GM21576 (cell line): Measurements from ENCODE around the gene NBDY.
A peak's percentile ranks its signal among the peaks of the same experiment; 100 is the strongest.

Experiments used
- ATAC-seq: cut with Tn5 transposase; IDR thresholded peaks from one replicate; pipeline ENCODE4 v1.9.1; 2021; ENCODE audit warnings: mild to moderate bottlenecking, moderate library complexity; ENCODE audit not compliant: unreplicated experiment

The NBDY gene

DNA sequence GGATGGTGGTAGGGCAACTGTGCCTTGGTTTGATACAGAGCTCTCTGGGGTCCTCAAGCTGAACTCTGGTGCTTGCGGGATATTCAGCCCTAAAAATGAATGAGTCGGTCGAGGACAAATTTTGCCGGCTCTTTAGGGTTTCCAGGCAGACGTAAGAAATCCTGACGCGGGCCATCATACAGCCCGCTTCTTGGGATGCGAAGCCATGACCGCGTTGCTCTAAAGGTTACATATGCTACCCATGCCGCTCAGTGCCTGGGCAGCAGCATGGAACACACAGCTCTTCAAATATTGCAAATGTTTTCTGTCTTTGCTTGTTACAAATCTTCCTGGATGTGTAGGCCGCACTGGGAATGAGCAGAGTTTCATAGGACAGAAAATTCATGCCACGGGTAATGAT lies 55.6 kb downstream of the NBDY start:
- no peak for ATAC-seq

GRCh38 chrX:56785442-56785841 lies 56.4 kb downstream of the NBDY start:
- ATAC-seq = no peak

DNA sequence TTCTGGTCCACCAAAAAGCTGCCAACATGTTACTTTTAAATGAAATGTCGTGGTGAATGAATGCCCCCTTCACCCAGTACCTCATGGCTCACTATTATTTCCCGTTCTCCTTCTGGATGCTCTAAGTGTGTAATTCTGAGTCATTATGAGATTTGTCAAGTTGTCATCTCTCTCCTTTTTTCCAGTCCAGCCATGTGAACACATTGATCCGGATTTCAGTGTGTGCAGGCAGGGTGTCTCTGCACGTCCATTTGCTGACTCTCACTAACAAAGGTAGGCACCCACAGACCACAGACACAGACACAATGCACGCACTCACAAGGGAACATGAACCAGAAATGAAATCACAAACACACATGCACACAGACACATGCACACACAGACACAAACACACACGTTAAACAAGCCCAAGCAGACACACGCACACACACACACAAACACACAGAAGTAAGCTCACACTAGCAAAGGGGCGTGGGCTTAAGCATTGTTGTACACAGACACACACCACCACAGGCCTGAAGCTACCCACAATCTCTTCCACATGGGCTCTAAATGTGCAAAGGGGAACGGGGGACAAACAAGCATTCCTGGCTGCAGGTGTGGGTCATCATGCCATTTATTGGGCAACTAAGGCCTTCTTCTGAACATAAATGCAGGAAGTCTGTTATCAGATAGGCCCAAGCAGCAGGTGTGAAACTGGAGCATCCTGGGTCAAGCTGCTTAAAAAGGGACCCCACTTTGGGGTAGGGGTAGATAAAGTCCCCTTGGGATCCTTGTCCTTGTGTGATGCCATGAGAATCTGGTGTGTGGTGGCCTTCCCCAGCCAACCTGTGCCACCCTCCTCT lies 58.1 kb downstream of the NBDY start:
- no peak for ATAC-seq

GRCh38 chrX:56787734-56788152 lies 58.7 kb downstream of the NBDY start:
- ATAC-seq = no peak

DNA sequence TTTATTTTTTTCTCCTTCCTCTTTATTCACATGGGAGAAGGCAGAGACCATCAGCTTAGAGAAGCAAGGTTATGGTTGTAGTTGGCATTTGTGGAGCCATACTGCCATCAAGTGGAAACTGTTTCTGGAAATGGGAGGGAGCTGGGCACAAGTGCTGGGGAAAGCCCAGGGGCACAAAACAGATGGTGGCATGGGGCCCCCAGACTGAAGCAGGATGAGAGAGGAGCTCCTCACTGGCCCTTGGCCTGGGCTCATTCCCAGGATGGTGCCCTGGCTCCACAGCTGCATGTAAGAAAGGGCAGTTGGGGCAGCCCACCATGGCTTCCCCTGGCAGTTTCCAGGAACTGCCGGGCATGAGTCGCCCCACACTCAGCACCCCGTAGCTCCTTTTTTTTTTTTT lies 59.2 kb downstream of the NBDY start:
- ATAC-seq = no peak

GRCh38 chrX:56788717-56789122 lies 59.7 kb downstream of the NBDY start:
- ATAC-seq = peak; percentile 55

DNA sequence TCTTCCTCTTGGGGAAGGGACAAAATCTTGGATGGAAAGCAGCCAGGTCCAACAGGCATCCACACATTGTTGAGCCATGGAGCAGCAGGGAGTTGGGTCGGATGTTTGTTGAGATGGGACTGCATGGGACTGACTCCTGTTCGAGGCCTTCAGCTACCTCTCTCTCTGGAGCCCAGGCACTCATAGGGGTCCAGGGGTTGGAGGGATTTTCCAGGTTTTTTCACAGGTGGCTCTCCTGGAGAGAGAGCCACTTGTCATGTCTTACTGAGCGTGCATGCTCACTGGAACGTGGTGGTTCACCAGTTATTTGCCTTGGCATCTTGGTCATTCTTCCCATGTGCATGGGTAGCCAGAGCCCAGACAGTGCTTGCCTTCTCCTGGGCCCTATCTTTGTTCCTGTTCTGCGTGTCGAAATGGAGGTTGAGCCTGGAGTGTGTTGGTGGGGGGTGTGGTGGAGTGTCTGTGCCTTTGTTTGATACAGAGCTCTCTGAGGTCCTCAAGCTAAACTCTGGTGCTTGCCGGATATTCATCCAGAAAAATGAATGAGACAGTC lies 60.6 kb downstream of the NBDY start:
- no peak for ATAC-seq

GRCh38 chrX:56790778-56791177 lies 61.7 kb downstream of the NBDY start:
- no peak for ATAC-seq

DNA sequence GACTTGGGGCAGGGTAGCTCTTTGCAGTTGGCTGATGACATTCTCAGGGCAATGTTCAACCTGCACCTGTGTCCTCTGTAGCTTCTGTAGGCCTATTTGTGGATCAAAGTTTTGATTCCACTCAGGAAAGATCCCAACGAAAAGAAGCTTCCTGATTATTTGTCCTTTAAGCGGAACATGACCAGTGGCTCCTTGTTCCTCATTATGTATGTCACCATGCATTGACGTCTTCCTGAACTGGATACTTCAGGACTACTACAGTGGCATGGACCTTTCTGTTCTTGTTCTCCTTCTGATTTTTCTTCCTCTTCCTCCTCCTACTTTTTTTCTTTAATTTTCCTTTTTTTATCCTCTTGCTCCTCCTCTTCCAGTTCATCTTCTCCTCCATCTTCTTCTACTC lies 62.4 kb downstream of the NBDY start:
- no peak for ATAC-seq

DNA sequence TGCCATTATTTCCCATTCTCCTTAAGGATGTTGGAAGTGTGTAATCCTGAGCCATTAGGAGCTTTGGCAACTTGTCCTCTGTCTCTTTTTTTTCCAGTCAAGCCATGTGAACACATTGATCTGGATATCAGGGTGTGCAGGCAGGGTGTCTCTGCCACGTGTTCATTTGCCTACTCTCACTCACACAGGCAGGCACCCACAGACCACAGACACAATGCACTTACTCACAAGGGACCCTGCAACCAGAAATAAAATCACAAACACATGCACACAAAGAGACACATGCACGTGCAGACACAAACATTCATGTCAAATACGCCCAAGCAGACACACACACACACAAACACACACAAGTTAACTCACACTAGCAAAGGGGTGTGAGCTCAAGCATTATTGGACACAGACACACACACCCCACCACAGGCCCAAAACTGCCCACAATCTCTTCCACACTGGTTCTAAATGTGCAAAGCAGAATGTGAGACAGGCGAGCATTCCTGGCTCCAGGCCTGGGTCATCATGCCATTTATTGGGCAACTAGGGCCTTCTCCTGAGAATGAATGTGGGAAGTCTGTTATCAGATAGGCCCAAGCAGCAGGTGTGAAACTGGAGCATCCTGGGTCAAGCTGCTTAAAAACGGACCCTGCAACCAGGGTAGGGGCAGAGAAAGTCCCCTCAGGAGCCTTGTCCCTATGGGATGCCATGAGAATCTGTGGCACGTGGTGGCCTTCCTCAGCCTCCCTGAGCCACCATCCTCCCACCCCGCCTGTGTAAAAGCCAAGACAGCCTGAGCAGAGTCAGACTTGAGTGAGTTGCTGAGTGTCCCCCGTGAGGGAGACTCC lies 63.4 kb downstream of the NBDY start:
- ATAC-seq = no peak

DNA sequence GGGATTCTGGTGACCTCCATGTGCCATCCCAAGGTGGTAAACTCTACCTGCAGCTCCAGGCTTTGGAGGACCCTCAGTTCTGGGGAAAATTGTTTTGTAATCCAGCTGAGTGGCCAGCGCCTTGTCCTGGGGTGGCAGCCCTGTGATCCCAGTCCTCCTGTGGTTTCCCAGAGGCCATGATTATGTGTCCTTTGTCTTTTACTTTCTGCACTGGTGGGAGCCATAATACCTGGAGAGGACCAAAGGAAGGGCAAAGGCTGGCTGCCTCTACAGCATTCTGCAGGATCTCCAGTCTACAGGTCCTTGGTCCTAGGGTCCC lies 64.0 kb downstream of the NBDY start:
- ATAC-seq = no peak

- ATAC-seq = no peak
Observed at GRCh38 chrX:56793521-56794320, 64.7 kb downstream of the NBDY start.

- ATAC-seq = no peak
Observed at GRCh38 chrX:56794404-56795230, 65.6 kb downstream of the NBDY start.

- ATAC-seq = no peak
Observed at GRCh38 chrX:56795309-56795868, 66.3 kb downstream of the NBDY start.

GRCh38 chrX:56796641-56797395 lies 67.8 kb downstream of the NBDY start:
- no peak for ATAC-seq

DNA sequence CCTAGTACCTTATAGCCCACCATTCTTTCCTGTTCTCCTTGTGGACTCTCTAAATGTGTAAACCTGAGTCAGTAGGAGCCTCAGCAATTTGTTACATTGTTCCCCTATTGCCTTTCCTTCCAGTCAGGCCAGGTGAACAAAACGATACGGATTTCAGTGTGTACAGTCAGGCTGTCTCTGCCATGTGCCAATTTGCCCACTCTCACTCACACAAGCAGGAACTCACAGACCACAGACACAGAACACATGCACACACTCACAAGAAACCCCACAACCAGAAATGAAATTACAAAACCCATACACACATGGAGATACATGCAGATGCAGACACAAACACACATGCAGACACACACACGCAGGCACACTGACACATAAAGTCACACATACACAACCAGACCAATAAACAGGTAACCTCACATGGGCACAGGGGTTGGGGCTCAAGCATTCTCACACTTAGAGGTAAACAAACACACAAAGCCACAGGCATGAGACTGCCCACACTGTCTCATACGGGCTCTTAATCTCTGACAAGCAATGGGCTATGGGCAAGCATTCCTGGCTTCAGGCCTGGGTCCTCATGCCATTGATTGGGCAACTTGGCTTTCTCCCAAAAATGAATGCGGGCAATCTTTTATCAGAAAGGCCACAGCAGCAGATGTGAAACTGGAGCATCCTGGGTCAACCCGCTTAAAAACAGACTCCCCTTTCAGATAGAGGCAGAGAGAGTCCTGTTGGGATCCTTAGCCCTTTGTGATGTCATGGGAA lies 68.7 kb downstream of the NBDY start:
- ATAC-seq = no peak

DNA sequence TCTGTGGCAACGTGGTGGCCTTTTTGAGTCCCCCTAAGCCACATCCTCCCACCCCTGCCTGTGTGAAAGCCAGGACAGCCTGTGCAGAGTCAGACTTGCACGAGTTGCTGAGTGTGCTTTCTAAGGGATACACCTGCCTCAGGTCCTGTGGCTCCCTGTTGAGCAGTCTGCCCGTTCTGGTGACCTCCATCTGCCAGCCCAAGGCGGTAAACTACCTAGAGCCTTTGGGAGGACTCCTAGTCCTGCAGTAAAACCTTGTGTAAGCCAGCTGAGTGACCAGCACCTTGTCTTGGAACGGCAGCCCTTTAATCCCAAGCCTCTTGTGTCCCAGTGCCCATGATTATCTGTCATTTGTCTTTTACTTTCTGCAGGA lies 69.3 kb downstream of the NBDY start:
- no peak for ATAC-seq
